Brain pericyte (primary cell): ENCODE measurements around the gene USP37.
A peak's percentile ranks its signal among the peaks of the same experiment; 100 is the strongest.

ENCODE experiments used
- DNase-seq: peaks from one replicate; pipeline ENCODE4 v3.0.0-alpha.2; 2012; ENCODE audit warnings: low read depth, low spot score

The USP37 gene

DNA sequence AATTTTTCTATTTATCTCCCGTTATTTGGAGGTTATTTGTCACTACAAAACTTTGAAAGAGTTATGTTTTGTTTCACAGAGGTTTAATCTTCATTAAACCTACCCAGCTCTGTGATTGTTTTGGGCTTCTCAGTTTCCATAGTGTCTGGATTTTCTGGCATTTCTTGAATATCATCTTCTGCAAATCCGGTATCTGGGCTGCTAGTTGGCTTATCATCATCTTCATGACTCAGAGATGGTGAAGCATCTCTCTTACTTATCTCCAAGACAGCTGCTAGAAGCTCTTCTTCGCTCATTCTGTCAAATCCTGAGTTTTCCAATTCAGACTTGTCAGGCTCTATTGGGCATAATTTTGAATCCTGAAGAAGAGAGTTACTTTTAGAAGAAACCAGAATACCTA, 93.6 kb downstream of the USP37 start:
- DNase-seq, result no peak

- DNase-seq, result no peak
Measured at GRCh38 chr2:218472988-218473387, 95.2 kb downstream of the USP37 start.

GRCh38 chr2:218471982-218472381, 96.2 kb downstream of the USP37 start:
- no peak for DNase-seq

GRCh38 chr2:218471036-218471435, 97.1 kb downstream of the USP37 start:
- no peak for DNase-seq

DNA sequence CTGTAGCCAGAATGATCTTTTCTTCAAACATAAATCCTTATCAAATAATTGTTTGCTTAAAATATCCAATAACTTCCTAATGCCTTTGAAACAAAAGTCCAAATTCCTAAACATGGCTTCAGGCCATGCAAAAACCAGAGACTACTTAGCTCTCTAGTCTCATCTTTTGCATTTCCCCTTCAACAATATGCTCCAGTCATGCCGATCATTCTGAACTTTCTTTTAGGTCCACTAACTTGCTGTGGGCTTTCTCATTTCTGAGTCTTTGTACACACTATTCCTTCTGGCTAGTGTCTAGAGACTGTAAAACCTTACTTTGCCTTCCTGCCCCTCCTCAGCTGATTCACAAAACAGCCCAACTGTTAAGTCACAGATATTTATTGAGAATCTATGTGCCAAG, 97.7 kb downstream of the USP37 start:
- DNase-seq, result no peak

- DNase-seq, result peak; percentile 7
Measured at GRCh38 chr2:218465987-218466633, 102.0 kb downstream of the USP37 start.

DNA sequence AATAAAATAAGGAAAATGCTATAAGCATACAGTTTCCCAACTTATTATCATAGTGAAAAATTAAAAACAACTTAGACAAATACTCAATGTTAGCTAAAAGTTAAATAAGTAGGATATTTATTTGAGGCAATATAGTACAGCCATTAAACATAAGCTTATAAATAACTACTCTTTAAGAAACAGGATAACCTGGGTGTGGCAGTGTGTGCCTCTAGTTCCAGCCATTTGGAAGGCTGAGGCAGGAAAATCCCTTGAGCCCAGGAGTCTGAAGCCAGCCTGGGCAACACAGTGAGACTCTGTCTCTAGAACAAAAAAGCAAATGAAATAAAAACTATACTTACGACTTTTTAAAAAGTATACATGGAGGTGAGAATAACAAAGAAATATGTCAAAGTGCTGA, 109.6 kb downstream of the USP37 start:
- no peak for DNase-seq

GRCh38 chr2:218456849-218457248, 111.3 kb downstream of the USP37 start:
- no peak for DNase-seq

DNA sequence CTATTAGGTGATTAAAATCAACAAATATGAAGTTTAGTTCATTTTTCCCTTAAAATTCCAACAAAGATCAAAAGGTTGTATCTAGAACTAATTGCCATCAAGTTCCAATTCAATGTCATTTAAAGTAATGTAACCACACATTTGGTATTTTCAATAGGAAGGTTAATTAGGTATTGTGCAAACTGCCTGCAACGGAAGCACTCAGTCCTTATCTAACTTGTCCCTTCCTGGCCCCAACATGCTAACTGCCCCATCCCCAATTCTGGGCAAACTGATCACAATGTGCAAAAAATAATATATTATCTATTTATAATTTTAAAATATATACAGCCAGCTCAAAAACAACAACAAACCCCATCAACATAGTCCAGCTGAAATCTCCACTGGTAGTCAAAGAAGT, 116.1 kb downstream of the USP37 start:
- no peak for DNase-seq

- no peak for DNase-seq
Measured at GRCh38 chr2:218448934-218449333, 119.2 kb downstream of the USP37 start.

- no peak for DNase-seq
Measured at GRCh38 chr2:218447072-218447471, 121.1 kb downstream of the USP37 start.

- no peak for DNase-seq
Measured at GRCh38 chr2:218446547-218446946, 121.6 kb downstream of the USP37 start.

DNA sequence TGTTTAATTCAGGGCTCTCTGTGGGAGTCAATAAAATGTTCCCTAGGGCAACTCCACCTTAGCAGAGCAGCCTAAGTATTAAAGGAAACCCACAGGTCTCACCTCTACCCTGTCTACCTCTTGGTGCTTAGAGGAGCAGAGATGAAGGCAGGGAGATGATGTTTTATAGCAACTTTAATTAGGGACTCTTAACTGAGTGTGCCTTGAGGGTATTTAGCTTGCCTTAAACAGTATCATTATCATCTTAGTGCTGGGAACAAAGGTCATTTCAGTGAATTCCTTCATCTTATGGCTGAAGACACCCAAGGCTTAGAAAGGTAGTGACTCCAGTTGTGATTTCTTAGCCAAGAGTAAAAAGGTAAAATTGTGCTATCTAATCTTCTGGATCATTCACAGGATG, 122.5 kb downstream of the USP37 start:
- no peak for DNase-seq

DNA sequence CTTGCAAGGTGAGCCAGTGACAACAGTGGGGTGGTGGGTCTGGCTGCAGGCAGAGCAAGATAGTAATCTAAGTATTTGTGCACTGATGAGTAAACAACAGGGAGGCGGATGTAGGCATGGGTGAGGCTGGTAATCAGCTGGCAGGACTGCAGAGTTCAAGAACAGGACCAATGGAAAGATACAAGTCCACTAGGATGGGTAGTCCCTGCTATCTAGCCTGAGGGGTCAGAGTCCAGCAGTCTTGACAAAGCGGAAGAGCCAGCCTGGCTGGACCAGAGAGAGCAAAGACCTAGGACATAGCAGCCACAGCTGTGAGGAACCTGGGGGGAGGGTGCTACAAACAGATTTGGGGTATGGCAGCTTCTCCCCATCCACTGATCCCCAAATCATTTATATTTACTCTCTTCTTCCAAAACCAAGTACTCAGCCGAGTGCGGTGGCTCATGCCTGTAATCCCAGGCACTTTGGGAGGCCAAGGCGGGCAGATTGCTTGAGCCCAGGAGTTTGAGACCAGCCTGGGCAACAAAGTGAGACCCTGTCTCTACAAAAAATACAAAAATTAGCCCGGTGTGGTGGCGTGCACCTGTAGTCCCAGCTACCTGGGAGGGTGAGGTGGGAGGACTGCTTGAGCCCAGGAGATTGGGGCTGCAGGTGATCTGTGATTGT, 123.3 kb downstream of the USP37 start:
- DNase-seq, result no peak

DNA sequence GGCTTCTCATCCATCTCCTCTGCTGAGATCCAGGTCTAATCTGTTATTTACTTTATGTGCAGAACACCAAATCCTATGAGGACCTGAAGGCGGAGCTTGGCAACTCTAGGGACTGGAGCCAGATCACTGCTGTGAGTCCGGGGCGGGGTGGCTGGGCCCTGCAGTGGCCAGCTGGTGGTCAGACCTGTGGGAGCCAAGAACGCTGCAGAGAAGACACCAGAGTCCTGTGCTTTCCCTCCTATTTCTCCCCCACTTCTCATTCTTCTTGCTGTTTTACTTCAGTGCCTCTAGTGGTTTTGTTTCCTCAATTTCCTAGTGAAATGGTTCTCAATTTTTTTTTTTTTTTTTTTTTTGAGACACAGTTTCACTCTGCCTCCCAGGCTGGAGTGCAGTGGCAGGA, 129.6 kb downstream of the USP37 start:
- no peak for DNase-seq

DNA sequence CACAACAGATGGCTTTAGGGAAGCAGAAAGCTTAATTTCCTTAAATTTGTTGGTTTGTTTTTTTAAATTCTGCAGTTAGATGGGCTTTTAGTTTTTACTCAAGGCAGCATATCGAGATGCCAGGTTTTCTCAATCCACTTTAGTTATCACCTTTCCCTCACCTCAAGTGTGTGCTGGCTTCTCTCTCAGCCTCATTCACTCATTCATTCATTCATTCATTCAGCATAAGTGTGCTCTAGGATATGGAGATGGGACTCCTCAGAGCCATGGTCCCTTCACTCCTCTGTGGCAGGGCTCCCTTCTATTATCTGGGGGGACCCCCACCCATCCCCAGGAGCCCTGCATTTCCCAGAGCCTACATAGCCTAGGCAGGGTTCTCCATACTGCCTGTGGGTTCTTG, 130.2 kb downstream of the USP37 start:
- DNase-seq, result no peak

DNA sequence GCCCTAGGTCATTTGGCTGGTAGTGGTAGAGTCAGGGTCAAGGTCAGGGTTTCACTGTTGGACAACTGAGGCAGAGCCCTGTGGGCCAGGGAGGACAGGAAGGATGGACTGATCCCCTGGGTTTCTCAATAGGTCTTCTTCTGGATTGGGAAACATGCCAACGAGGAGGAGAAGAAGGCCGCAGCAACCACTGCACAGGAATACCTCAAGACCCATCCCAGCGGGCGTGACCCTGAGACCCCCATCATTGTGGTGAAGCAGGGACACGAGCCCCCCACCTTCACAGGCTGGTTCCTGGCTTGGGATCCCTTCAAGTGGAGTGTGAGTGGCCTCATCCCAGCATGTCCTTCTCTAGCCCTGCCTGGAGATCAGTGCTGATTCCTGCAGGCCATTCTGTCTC, 131.2 kb downstream of the USP37 start:
- no peak for DNase-seq

- DNase-seq, result no peak
Measured at GRCh38 chr2:218435003-218435982, 132.9 kb downstream of the USP37 start.

GRCh38 chr2:218434456-218434855, 133.7 kb downstream of the USP37 start:
- DNase-seq, result no peak

GRCh38 chr2:218432676-218433365, 135.3 kb downstream of the USP37 start:
- no peak for DNase-seq

- DNase-seq, result no peak
Measured at GRCh38 chr2:218431878-218432277, 136.3 kb downstream of the USP37 start.

DNA sequence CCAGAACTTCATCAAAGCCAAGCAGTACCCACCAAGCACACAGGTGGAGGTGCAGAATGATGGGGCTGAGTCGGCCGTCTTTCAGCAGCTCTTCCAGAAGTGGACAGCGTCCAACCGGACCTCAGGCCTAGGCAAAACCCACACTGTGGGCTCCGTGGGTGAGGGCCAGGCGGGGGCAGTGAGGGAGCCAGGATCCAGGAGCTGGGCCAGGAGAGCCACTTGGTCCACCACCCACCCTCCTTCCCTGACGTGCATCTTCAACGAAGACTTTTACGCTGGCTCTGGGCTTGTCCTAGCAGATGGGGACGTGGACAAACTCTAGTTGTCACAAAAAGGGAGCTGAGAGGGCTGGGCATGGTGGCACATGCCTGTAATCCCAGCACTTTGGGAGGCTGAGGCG, 137.4 kb downstream of the USP37 start:
- no peak for DNase-seq
